ENCODE data around the gene SLC39A5.

SLC39A5 gene

GRCh38 chr12:56229082-56229481 is 769 bp upstream of the SLC39A5 start:
- no peak for TF ChIP-seq CTCF (IDR thresholded peaks at IDR 0.05; ENCODE audit: low read depth, low read length, missing control alignments)
- in situ Hi-C loops (cut with HindIII; ENCODE audit: low sequenced_read_pairs) = no loop called here

DNA sequence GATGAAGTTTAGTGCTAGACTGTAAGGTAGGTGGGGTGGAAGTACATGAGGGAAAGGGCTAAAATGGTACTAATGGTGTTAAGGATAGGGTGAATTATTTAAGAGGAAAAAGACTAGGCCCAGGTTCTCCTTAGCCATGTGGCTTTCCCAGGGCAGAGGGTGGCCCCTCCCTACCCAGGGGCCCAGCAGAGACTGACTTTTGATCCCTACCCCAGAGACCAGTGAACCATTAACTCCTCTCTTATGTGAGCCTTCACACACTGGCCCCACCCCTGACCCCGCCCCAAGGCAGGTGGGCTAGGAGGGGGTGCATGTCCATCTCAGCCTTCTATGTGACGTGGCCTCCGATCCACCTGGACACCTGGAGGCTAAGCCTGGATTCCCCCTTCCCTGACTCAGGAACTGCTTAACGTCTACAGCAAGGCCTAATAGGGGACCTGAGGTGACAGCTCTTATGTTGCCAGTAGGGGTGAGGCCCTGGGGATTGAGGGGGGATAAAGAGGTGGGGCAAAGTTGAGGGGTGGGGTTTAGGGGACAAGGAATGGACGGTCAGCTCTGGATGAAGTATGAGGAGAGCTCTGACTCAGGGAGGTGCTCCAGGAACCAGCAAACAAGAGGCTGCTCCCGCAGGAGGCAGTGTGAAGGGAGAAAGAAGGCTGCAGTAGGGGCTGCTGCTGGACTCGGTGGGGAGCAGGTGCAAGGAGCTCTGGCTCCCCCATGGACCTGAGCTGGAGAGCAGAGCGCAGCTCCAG is 757 bp downstream of the SLC39A5 start:
- in situ Hi-C loops (cut with HindIII; ENCODE audit: low sequenced_read_pairs) = no loop called here
- TF ChIP-seq CTCF (IDR thresholded peaks at IDR 0.05; ENCODE audit: low read depth, low read length, missing control alignments) = no peak
- DNase-seq (ENCODE audit: low read depth) = no peak
- no peak overlapping the region for H3K4me3 ChIP-seq (ENCODE audit: low read depth, low read length)

More at GRCh38 chr12:56229082-56229481, 769 bp upstream of the SLC39A5 start:
- H3K4me3 ChIP-seq (ENCODE audit: low read depth, low read length) = no peak overlapping the region
- no peak for DNase-seq (ENCODE audit: low read depth)

GRCh38 chr12:56231184-56231582 is 1.3 kb downstream of the SLC39A5 start:
- TF ChIP-seq CTCF (IDR thresholded peaks at IDR 0.05; ENCODE audit: low read depth, low read length, missing control alignments) = no peak
- no peak overlapping the region for H3K4me3 ChIP-seq (ENCODE audit: low read depth, low read length)
- DNase-seq (ENCODE audit: low read depth) = no peak
- in situ Hi-C loops (cut with HindIII; ENCODE audit: low sequenced_read_pairs) = no loop called here

DNA sequence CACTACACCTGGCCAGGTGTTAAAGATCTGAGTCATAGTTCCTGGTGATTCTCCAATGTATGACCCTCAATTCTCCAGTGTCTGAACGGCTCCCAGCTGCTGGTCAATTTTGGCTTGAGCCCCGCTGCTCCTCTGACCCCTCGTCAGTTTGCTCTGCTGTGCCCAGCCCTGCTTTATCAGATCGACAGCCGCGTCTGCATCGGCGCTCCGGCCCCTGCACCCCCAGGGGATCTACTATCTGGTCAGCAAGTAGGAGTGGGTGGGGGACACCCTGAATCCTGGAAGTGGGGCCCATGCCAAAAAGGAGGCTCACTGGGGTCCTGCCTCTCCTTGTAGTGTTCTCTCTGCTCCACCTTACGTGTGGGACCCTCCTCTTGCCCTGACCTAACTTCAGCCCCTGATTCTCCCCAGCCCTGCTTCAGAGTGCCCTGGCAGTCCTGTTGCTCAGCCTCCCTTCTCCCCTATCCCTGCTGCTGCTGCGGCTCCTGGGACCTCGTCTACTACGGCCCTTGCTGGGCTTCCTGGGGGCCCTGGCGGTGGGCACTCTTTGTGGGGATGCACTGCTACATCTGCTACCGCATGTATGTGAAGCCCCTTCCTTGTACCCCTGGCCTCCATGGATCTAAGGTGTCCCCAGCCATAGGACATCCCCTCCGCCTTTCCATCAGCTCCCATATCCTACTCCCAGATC is 5.0 kb downstream of the SLC39A5 start:
- no peak for TF ChIP-seq CTCF (IDR thresholded peaks at IDR 0.05; ENCODE audit: low read depth, low read length, missing control alignments)
- in situ Hi-C loops (cut with HindIII; ENCODE audit: low sequenced_read_pairs) = no loop called here
- DNase-seq (ENCODE audit: low read depth) = no peak
- H3K4me3 ChIP-seq (ENCODE audit: low read depth, low read length) = no peak overlapping the region

DNA sequence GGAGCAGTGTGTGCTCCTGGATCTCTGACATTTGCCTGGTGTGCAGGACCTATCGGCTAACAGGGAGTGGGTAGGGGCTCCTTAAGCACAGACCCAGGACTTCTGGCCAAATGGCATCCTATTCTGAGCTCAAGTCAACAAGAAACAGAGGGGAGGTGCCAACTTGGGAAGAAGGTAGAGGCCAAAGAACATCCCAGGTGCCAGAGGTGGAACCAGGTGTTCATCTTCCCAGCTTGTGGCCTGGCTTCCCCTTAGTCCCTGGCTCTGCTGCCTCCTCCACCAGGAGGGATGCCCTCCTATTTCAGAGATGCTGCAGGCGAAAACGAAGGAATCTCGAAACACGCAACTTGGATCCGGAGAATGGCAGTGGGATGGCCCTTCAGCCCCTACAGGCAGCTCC is 6.2 kb downstream of the SLC39A5 start:
- in situ Hi-C loops (cut with HindIII; ENCODE audit: low sequenced_read_pairs) = no loop called here
- no peak for DNase-seq (ENCODE audit: low read depth)
- H3K4me3 ChIP-seq (ENCODE audit: low read depth, low read length) = no peak overlapping the region
- no peak for TF ChIP-seq CTCF (IDR thresholded peaks at IDR 0.05; ENCODE audit: low read depth, low read length, missing control alignments)

- DNase-seq (ENCODE audit: low read depth) = no peak
- TF ChIP-seq CTCF (IDR thresholded peaks at IDR 0.05; ENCODE audit: low read depth, low read length, missing control alignments) = no peak
- in situ Hi-C loops (cut with HindIII; ENCODE audit: low sequenced_read_pairs) = no loop called here
- no peak overlapping the region for H3K4me3 ChIP-seq (ENCODE audit: low read depth, low read length)
Observed at GRCh38 chr12:56236985-56237384, 7.1 kb downstream of the SLC39A5 start.

Measured in astrocyte of the cerebellum (primary cell).